WTC11 (cell line): Measurements from ENCODE around the gene ERC1. TPM values are rescaled to one million over a fixed set of nuclear protein-coding genes. Genes with fewer than 3 reads are reported as not detected.

ENCODE experiments used
- ATAC-seq: fragments of 200-7000 bp; cut with Tn5 transposase; 2 replicates; pipeline ENCODE4 v1.10.0; 2021; ENCODE audit warnings: mild to moderate bottlenecking, moderate library complexity
- CTCF ChIA-PET: fragments of 300-600 bp; sonication (Branson Sonifier 250); formaldehyde crosslinking; loops from one replicate; lab custom pipeline; 2021; ENCODE audit warnings: antibody characterized with exemption; lab: Charles Lee
- POLR2A ChIA-PET: fragments of 350-600 bp; sonication (Branson Sonifier 250); formaldehyde crosslinking; loops from one replicate; lab custom pipeline; 2021; ENCODE audit warnings: antibody characterized with exemption; lab: Charles Lee
- DNase-seq: peaks from one replicate; pipeline ENCODE4 v3.0.0; 2021; ENCODE audit warnings: low spot score
- H3K27ac Mint-ChIP-seq: 2 replicates; pipeline ENCODE4 v1.8.0; 2021; ENCODE audit warnings: mixed read lengths
- H3K27me3 Mint-ChIP-seq: 2 replicates; pipeline ENCODE4 v1.8.0; 2021; ENCODE audit warnings: low read depth, mild to moderate bottlenecking, moderate library complexity, mixed read lengths
- H3K36me3 Mint-ChIP-seq: 2 replicates; pipeline ENCODE4 v1.8.0; 2021; ENCODE audit warnings: mixed read lengths
- H3K4me1 Mint-ChIP-seq: 2 replicates; pipeline ENCODE4 v1.8.0; 2022; ENCODE audit warnings: mixed read lengths
- H3K4me3 Mint-ChIP-seq: 2 replicates; pipeline ENCODE4 v1.8.0; 2021; ENCODE audit warnings: mild to moderate bottlenecking, moderate library complexity, mixed read lengths
- H3K9me3 Mint-ChIP-seq: 2 replicates; pipeline ENCODE4 v1.8.0; 2021; ENCODE audit warnings: mixed read lengths
- ARID4B ChIP-seq: sonication (generic); formaldehyde crosslinking; IDR thresholded peaks from 2 replicates; pipeline ENCODE4 v1.8.0; 2023; ENCODE audit warnings: missing genetic modification reagents, mild to moderate bottlenecking, borderline replicate concordance
- CREB1 ChIP-seq: sonication (generic); formaldehyde crosslinking; IDR thresholded peaks from 2 replicates; pipeline ENCODE4 v1.8.0; 2023; ENCODE audit warnings: mild to moderate bottlenecking, missing genetic modification reagents
- CREM ChIP-seq: sonication (generic); formaldehyde crosslinking; IDR thresholded peaks from 2 replicates; pipeline ENCODE4 v1.8.1; 2022; ENCODE audit warnings: mild to moderate bottlenecking, missing genetic modification reagents, moderate library complexity
- ERG ChIP-seq: fragments of 250-450 bp; sonication (Bioruptor Pico); IDR thresholded peaks from 2 replicates; pipeline ENCODE4 v1.8.0; 2021; ENCODE audit warnings: mild to moderate bottlenecking
- ESRRA ChIP-seq: sonication (generic); formaldehyde crosslinking; IDR thresholded peaks from 2 replicates; pipeline ENCODE4 v1.8.1; 2022; ENCODE audit warnings: mild to moderate bottlenecking, missing genetic modification reagents, borderline replicate concordance
- ETV6 ChIP-seq: sonication (generic); formaldehyde crosslinking; IDR thresholded peaks from 2 replicates; pipeline ENCODE4 v1.8.1; 2022; ENCODE audit warnings: mild to moderate bottlenecking, missing genetic modification reagents
- FOXP1 ChIP-seq: sonication (generic); formaldehyde crosslinking; IDR thresholded peaks from 2 replicates; pipeline ENCODE4 v1.8.0; 2022; ENCODE audit warnings: missing genetic modification reagents, mild to moderate bottlenecking, moderate library complexity, borderline replicate concordance
- GABPB1 ChIP-seq: sonication (generic); formaldehyde crosslinking; IDR thresholded peaks from 2 replicates; pipeline ENCODE4 v1.8.1; 2023; ENCODE audit warnings: mild to moderate bottlenecking, missing genetic modification reagents
- GRHL2 ChIP-seq: fragments of 250-450 bp; sonication (Bioruptor Pico); IDR thresholded peaks from 2 replicates; pipeline ENCODE4 v1.8.0; 2022; ENCODE audit warnings: mild to moderate bottlenecking, moderate library complexity; ENCODE audit not compliant: insufficient replicate concordance, severe bottlenecking
- IRF1 ChIP-seq: sonication (generic); formaldehyde crosslinking; IDR thresholded peaks from 2 replicates; pipeline ENCODE4 v1.8.0; 2023; ENCODE audit warnings: missing genetic modification reagents
- JUN ChIP-seq: sonication (generic); formaldehyde crosslinking; IDR thresholded peaks from 2 replicates; pipeline ENCODE4 v1.8.0; 2023; ENCODE audit warnings: mild to moderate bottlenecking, missing genetic modification reagents
- KAT7 ChIP-seq: sonication (generic); formaldehyde crosslinking; IDR thresholded peaks from 2 replicates; pipeline ENCODE4 v1.8.1; 2023; ENCODE audit warnings: missing genetic modification reagents, mild to moderate bottlenecking, borderline replicate concordance
- MYBL2 ChIP-seq: sonication (generic); formaldehyde crosslinking; IDR thresholded peaks from 2 replicates; pipeline ENCODE4 v1.8.1; 2023; ENCODE audit warnings: mild to moderate bottlenecking, moderate library complexity, missing genetic modification reagents
- NR3C1 ChIP-seq: sonication (generic); formaldehyde crosslinking; conservative IDR thresholded peaks from 2 replicates; pipeline ENCODE4 v1.8.1; 2023; ENCODE audit warnings: low read depth, mild to moderate bottlenecking, missing genetic modification reagents
- PREB ChIP-seq: sonication (generic); formaldehyde crosslinking; IDR thresholded peaks from 2 replicates; pipeline ENCODE4 v1.8.1; 2022; ENCODE audit warnings: mild to moderate bottlenecking, missing genetic modification reagents, moderate library complexity, borderline replicate concordance
- SMAD4 ChIP-seq: sonication (generic); formaldehyde crosslinking; IDR thresholded peaks from 2 replicates; pipeline ENCODE4 v1.8.0; 2022; ENCODE audit warnings: mild to moderate bottlenecking, missing genetic modification reagents
- TCF7 ChIP-seq: sonication (generic); formaldehyde crosslinking; IDR thresholded peaks from 2 replicates; pipeline ENCODE4 v1.8.0; 2022; ENCODE audit warnings: mild to moderate bottlenecking, low read depth, missing genetic modification reagents, moderate library complexity
- TEAD4 ChIP-seq: sonication (generic); formaldehyde crosslinking; IDR thresholded peaks from 2 replicates; pipeline ENCODE4 v1.8.0; 2022; ENCODE audit warnings: mild to moderate bottlenecking, missing genetic modification reagents
- TP53 ChIP-seq: sonication (generic); formaldehyde crosslinking; IDR thresholded peaks from 2 replicates; pipeline ENCODE4 v1.8.1; 2023; ENCODE audit warnings: mild to moderate bottlenecking, missing genetic modification reagents
- ZBTB21 ChIP-seq: sonication (generic); formaldehyde crosslinking; IDR thresholded peaks from 2 replicates; pipeline ENCODE4 v1.8.1; 2023; ENCODE audit warnings: mild to moderate bottlenecking, missing genetic modification reagents, borderline replicate concordance
- ZMAT4 ChIP-seq: fragments of 250-450 bp; sonication (Bioruptor Pico); IDR thresholded peaks from 2 replicates; pipeline ENCODE4 v1.9.0; 2021; ENCODE audit warnings: mild to moderate bottlenecking
- ZNF138 ChIP-seq: sonication (generic); formaldehyde crosslinking; conservative IDR thresholded peaks from 2 replicates; pipeline ENCODE4 v1.8.1; 2022; ENCODE audit warnings: mild to moderate bottlenecking, moderate library complexity, missing genetic modification reagents
- ZNF317 ChIP-seq: sonication (generic); formaldehyde crosslinking; IDR thresholded peaks from 2 replicates; pipeline ENCODE4 v1.8.1; 2023; ENCODE audit warnings: low read depth, mild to moderate bottlenecking, moderate library complexity, missing genetic modification reagents, borderline replicate concordance
- ZNF396 ChIP-seq: fragments of 250-450 bp; sonication (Bioruptor Pico); IDR thresholded peaks from 2 replicates; pipeline ENCODE4 v1.8.0; 2021; ENCODE audit warnings: mild to moderate bottlenecking, moderate library complexity, borderline replicate concordance
- ZNF423 ChIP-seq: fragments of 250-450 bp; sonication (Bioruptor Pico); IDR thresholded peaks from 2 replicates; pipeline ENCODE4 v2.1.2; 2022; ENCODE audit warnings: mild to moderate bottlenecking, moderate library complexity
- total RNA-seq: library from RNA; stranded (reverse); gene quantifications from 3 replicates; pipeline ENCODE4 v1.2.3, GENCODE V29; 2021

Gene ERC1
- total RNA-seq, 1 experiment from 2014 or later = 47.5 TPM

- POLR2A ChIA-PET = interaction anchor here (0.6 kb wide), 1 partner anchor 32 kb away, joined by 6 read pairs; no protein-coding TSS in a partner anchor
Observed at GRCh38 chr12:1465990-1466389, 475.0 kb downstream of the ERC1 start.

GRCh38 chr12:1466481-1467154 lies 475.6 kb downstream of the ERC1 start:
- Mint-ChIP-seq H3K27ac (no peak overlapping the region), H3K4me1 (peaks cover 4% of the 10 kb centered on the region), H3K4me3 (no peak overlapping the region), H3K27me3 (no peaks in the 10 kb centered on the region), H3K36me3 (no peaks in the 10 kb centered on the region; the same call in 1 of the 2 replicates), H3K9me3 (peaks cover 8% of the 10 kb centered on the region; the same call in 1 of the 2 replicates)
- ATAC-seq (no peak), DNase-seq (no peak)
- POLR2A ChIA-PET = interaction anchor here (0.6 kb wide), 1 partner anchor 33 kb away, joined by 6 read pairs; no protein-coding TSS in a partner anchor
- CTCF ChIA-PET = no interaction called here
- TF ChIP-seq FOXP1 (CRISPR knock-in tag) (no peak), TCF7 (no peak), JUN (CRISPR knock-in tag) (no peak), IRF1 (no peak)

More at GRCh38 chr12:1465990-1466389, 475.0 kb downstream of the ERC1 start:
- H3K36me3 Mint-ChIP-seq = no peaks in the 10 kb centered on the region; the same call in 1 of the 2 replicates
- no peak for ATAC-seq
- H3K27ac Mint-ChIP-seq = no peak overlapping the region
- no peak for TF ChIP-seq KAT7 (CRISPR knock-in tag)
- TF ChIP-seq GRHL2 (CRISPR knock-in tag) = no peak
- TF ChIP-seq TEAD4 (CRISPR knock-in tag) = no peak
- TF ChIP-seq MYBL2 (CRISPR knock-in tag) = no peak
- TF ChIP-seq ZNF396 = no peak
- TF ChIP-seq TCF7 = no peak
- no peak for TF ChIP-seq ERG (CRISPR knock-in tag)
- no peak for TF ChIP-seq GABPB1
- TF ChIP-seq ZBTB21 = no peak
- TF ChIP-seq ARID4B (CRISPR knock-in tag) = no peak
- no peak for TF ChIP-seq PREB (CRISPR knock-in tag)
- no peaks in the 10 kb centered on the region for H3K27me3 Mint-ChIP-seq
- CTCF ChIA-PET = no interaction called here
- H3K4me3 Mint-ChIP-seq = no peak overlapping the region
- H3K9me3 Mint-ChIP-seq = peaks cover 12% of the 10 kb centered on the region
- peaks cover 4% of the 10 kb centered on the region for H3K4me1 Mint-ChIP-seq
- DNase-seq = no peak

GRCh38 chr12:1467710-1468109 lies 476.7 kb downstream of the ERC1 start:
- H3K27ac Mint-ChIP-seq = no peak overlapping the region
- peaks cover 4% of the 10 kb centered on the region for H3K4me1 Mint-ChIP-seq
- H3K4me3 Mint-ChIP-seq = no peak overlapping the region
- DNase-seq = no peak
- H3K27me3 Mint-ChIP-seq = no peaks in the 10 kb centered on the region
- H3K9me3 Mint-ChIP-seq = no peaks in the 10 kb centered on the region
- ChIA-PET CTCF (no interaction called here), POLR2A (no interaction called here)
- no peaks in the 10 kb centered on the region for H3K36me3 Mint-ChIP-seq
- TF ChIP-seq CREB1 (CRISPR knock-in tag) (no peak), ZNF138 (no peak), ZBTB21 (no peak), ZNF317 (no peak), TP53 (no peak), NR3C1 (CRISPR knock-in tag) (no peak), ZMAT4 (no peak), SMAD4 (CRISPR knock-in tag) (no peak), TEAD4 (CRISPR knock-in tag) (no peak), JUN (CRISPR knock-in tag) (no peak), ETV6 (CRISPR knock-in tag) (no peak), ZNF423 (CRISPR knock-in tag) (no peak), CREM (CRISPR knock-in tag) (no peak), ESRRA (no peak)
- no peak for ATAC-seq
